Tibial artery (tissue), 4 donors: Measurements from ENCODE around the gene PZP.

Experiments used
- DNase-seq, 2 donors: peaks; one replicate each; pipeline ENCODE4 v3.0.0-alpha.2; 2019
- H3K27ac ChIP-seq, 2 donors: fragments of 200-600 bp; sonication (generic) in 1 of 2; 1 replicate in 1 of 2; 2 replicates in 1 of 2; pipeline ENCODE4 v1.5.1; 2018 to 2019; ENCODE audit warnings: mild to moderate bottlenecking in 1 of 2
- H3K27me3 ChIP-seq, 2 donors: fragments of 200-600 bp; sonication (generic) in 1 of 2; one replicate each; pipeline versions ENCODE4 v1.5.1 to v1.6.0; 2016 to 2019
- H3K36me3 ChIP-seq, 3 donors: fragments of 200-600 bp; sonication (generic) in 2 of 3; one replicate each; pipeline ENCODE4 v1.5.1; 2016 to 2019; ENCODE audit warnings: mild to moderate bottlenecking in 2 of 3
- H3K4me1 ChIP-seq, 4 donors: fragments of 200-600 bp; sonication (generic) in 2 of 4; 1 replicate in 3 of 4; 2 replicates in 1 of 4; pipeline ENCODE4 v1.5.1; 2016 to 2019
- H3K4me3 ChIP-seq, 2 donors: fragments of 200-600 bp; sonication (generic) in 1 of 2; 1 replicate in 1 of 2; 2 replicates in 1 of 2; pipeline ENCODE4 v1.5.1; 2018 to 2019; ENCODE audit warnings: mild to moderate bottlenecking in 2 of 2
- H3K9me3 ChIP-seq, 3 donors: fragments of 200-600 bp; sonication (generic) in 1 of 3; one replicate each; pipeline ENCODE4 v1.5.1; 2016 to 2019
- CTCF ChIP-seq, 2 experiments: fragments of 200-600 bp in 1 of 2; fragments of 450-650 bp in 1 of 2; IDR thresholded peaks; one replicate each; pipeline ENCODE4 v1.5.1; 2017 to 2019; ENCODE audit warnings: antibody characterized with exemption in 2 of 2, mild to moderate bottlenecking in 1 of 2, moderate library complexity in 1 of 2
- intact Hi-C: fragments of 100-400 bp; cut with DNase I; formaldehyde crosslinking; loops from one replicate; pipeline ENCODE4 v1.15.0; 2023; ENCODE audit warnings: low total_unique reads

The PZP gene

DNA sequence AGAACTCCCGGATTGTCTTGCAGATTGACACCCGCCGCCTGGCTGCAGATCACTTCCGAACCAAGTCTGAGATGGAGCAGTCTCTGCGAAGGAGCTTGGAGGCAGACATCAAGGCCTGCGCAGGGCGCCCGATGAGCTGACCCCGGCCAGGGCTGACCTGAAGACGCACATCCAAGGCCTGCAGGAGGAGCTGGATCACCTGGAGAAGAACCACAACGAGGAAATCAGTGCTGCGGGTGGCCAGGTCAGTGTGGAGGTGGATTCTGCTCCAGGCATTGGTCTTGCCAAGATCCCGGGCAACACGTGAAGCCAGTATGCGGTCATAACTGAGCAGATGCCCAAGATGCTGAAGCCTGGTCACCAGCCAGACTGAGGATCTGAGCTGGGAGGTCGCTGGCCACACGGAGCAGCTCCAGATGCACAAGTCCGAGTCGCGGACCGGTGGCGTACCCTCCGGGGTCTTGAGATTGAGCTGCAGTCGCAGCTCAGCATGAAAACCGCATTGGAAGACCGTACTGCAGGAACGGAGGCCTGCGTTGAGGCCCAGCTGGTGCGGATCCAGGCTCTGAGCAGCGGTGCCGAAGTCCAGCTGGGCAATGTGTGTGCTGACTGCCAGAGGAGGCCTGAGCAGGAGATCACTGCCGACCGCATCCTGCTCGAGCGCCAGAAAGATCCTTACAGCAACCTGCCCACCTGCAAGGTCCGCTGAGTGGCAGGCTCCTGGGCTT, 80.1 kb downstream of the PZP start:
- no peaks in the 10 kb centered on the region for H3K36me3 ChIP-seq
- no peaks in the 10 kb centered on the region for H3K9me3 ChIP-seq
- peaks cover 0 to 10% (median 4%) of the 10 kb centered on the region in 4 donors for H3K4me1 ChIP-seq
- no peak overlapping the region for H3K4me3 ChIP-seq
- no peak for DNase-seq
- H3K27ac ChIP-seq, result no peak overlapping the region
- TF ChIP-seq CTCF (IDR thresholded peaks at IDR 0.05), result no peak
- no peaks in the 10 kb centered on the region for H3K27me3 ChIP-seq
- intact Hi-C loops, result no loop called here

DNA sequence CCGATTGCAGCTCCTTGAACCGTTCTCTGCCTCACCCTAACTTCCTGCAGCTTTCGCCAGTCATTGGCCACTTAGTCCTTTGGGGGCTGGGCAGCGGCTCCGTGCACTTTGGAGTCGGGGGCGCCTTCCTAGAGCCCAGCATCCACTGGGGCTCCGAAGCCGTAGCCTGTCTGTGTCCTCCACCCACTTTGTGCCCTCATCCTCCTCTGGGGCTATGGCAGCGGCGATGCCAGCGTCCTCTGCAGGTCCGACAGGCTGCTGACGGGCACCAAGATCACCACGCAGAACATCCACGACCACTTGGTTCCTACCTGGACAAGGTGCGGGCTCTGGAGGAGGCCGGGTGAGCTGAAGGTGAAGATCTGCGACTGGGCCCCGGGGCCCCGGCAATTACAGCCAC, 80.7 kb downstream of the PZP start:
- no peaks in the 10 kb centered on the region for H3K36me3 ChIP-seq
- H3K9me3 ChIP-seq, result no peaks in the 10 kb centered on the region
- no peak for DNase-seq
- H3K27me3 ChIP-seq, result no peaks in the 10 kb centered on the region
- no peak for TF ChIP-seq CTCF (IDR thresholded peaks at IDR 0.05)
- H3K27ac ChIP-seq, result no peak overlapping the region
- H3K4me1 ChIP-seq, result peaks cover 0 to 12% (median 5%) of the 10 kb centered on the region in 4 donors
- H3K4me3 ChIP-seq, result no peak overlapping the region
- intact Hi-C loops, result no loop called here

DNA sequence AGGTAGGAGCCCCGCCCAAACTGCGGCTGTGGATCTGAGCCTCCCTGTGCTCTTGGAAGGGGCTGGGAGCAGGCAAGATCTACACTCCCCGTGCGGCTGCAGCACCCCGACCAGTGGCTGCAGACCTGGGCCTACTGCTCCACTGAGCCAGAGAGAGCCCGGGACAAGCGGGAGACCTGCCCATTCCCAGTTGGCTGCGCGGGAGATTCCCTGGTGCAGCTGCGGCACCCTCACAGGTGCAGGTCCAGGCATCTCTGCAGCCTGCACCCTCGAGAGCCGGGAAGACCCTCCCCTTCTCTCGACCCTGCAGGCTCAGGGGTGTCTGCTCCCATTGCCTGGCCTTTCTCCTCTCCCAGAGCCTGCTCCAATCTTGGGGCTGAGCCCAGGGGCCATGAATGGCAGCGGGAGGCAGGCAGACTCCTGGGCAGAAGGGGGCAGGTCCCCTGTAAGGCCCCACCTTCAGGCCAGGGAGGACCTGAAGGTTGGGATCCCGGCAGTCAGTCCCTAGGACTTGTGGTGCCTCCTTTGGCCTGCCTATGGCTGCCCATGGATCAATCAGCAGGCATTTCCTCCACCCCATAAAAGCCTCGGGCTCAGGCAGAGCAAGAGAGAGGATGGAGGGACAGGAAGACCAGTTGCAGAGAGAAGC, 83.7 kb downstream of the PZP start:
- peaks cover 0 to 30% (median 11%) of the 10 kb centered on the region in 4 donors for H3K4me1 ChIP-seq
- intact Hi-C loops, result no loop called here
- peak overlapping the region; percentile 42 to 83 for H3K27ac ChIP-seq
- no peaks in the 10 kb centered on the region for H3K9me3 ChIP-seq
- H3K4me3 ChIP-seq, result peak overlapping the region; percentile 37 to 44
- TF ChIP-seq CTCF (IDR thresholded peaks at IDR 0.05), result no peak
- H3K27me3 ChIP-seq, result no peaks in the 10 kb centered on the region
- H3K36me3 ChIP-seq, result no peaks in the 10 kb centered on the region
- DNase-seq, result no peak

- no peaks in the 10 kb centered on the region for H3K9me3 ChIP-seq
- intact Hi-C loops, result no loop called here
- H3K36me3 ChIP-seq, result no peaks in the 10 kb centered on the region
- peak overlapping the region; percentile 42 to 83 for H3K27ac ChIP-seq
- H3K27me3 ChIP-seq, result no peaks in the 10 kb centered on the region
- DNase-seq, result no peak
- peak overlapping the region; percentile 37 to 44 for H3K4me3 ChIP-seq
- H3K4me1 ChIP-seq, result peaks cover 0 to 36% (median 17%) of the 10 kb centered on the region in 4 donors
- TF ChIP-seq CTCF (IDR thresholded peaks at IDR 0.05), result no peak
These were observed 84.3 kb downstream of the PZP start for GRCh38 chr12:9123781-9124382.

GRCh38 chr12:9122091-9122609, 86.0 kb downstream of the PZP start:
- peak overlapping the region; percentile 14 to 83 for H3K27ac ChIP-seq
- no peak for DNase-seq
- H3K27me3 ChIP-seq, result no peaks in the 10 kb centered on the region

More at GRCh38 chr12:9122091-9122609, 86.0 kb downstream of the PZP start:
- no peak for TF ChIP-seq CTCF (IDR thresholded peaks at IDR 0.05)
- Histone ChIP-seq H3K9me3 (no peaks in the 10 kb centered on the region), H3K4me3 (peak overlapping the region; percentile 9 to 20), H3K4me1 (peaks cover 0 to 53% (median 31%) of the 10 kb centered on the region in 4 donors), H3K36me3 (no peaks in the 10 kb centered on the region)
- intact Hi-C loops, result no loop called here
